Neuronal stem cell (in vitro differentiated cells): ENCODE measurements around the gene RSPRY1. TPM values are rescaled to one million over a fixed set of nuclear protein-coding genes. Genes with fewer than 3 reads are reported as not detected.

Experiments
- DNase-seq: peaks from one replicate; pipeline ENCODE4 v3.0.0-alpha.2; 2013; ENCODE audit warnings: low spot score
- H2AFZ ChIP-seq: one replicate; pipeline ENCODE4 v1.6.1; 2013; ENCODE audit warnings: mild to moderate bottlenecking, low read length, inconsistent platforms
- H2AK5ac ChIP-seq: 2 replicates; pipeline ENCODE4 v1.6.1; 2013; ENCODE audit warnings: low read depth, mild to moderate bottlenecking, inconsistent platforms, low read length, moderate library complexity, mixed read lengths
- H2BK120ac ChIP-seq: 2 replicates; pipeline ENCODE4 v1.6.1; 2013; ENCODE audit warnings: low read depth, mild to moderate bottlenecking, inconsistent platforms, low read length, moderate library complexity, mixed read lengths
- H2BK12ac ChIP-seq: one replicate; pipeline ENCODE4 v1.6.1; 2013; ENCODE audit warnings: low read length, inconsistent platforms
- H2BK15ac ChIP-seq: 2 replicates; pipeline ENCODE4 v1.6.1; 2013; ENCODE audit warnings: mild to moderate bottlenecking, low read length, inconsistent platforms, mixed read lengths
- H2BK5ac ChIP-seq: one replicate; pipeline ENCODE4 v1.6.1; 2013; ENCODE audit warnings: inconsistent platforms, mild to moderate bottlenecking, low read length, moderate library complexity
- H3K14ac ChIP-seq: one replicate; pipeline ENCODE4 v1.6.1; 2013; ENCODE audit warnings: low read length, inconsistent platforms
- H3K18ac ChIP-seq: 2 replicates; pipeline ENCODE4 v1.6.1; 2013; ENCODE audit warnings: low read length, inconsistent platforms
- H3K23ac ChIP-seq: 2 replicates; pipeline ENCODE4 v1.6.1; 2013; ENCODE audit warnings: low read depth, mild to moderate bottlenecking, mixed read lengths, low read length, inconsistent platforms; ENCODE audit not compliant: poor library complexity
- H3K27ac ChIP-seq: replicated peaks from 3 replicates; pipeline ENCODE4 v1.5.1; 2013; ENCODE audit warnings: low read length, inconsistent platforms
- H3K27me3 ChIP-seq, 3 experiments: 2 replicates each; pipeline ENCODE4 v1.6.1; 2013; ENCODE audit warnings: low read length in 3 of 3, mild to moderate bottlenecking in 2 of 3, inconsistent platforms in 1 of 3, low read depth in 1 of 3, mixed read lengths in 1 of 3, moderate library complexity in 1 of 3; ENCODE audit not compliant: control insufficient read depth in 3 of 3, insufficient read depth in 3 of 3
- H3K36me3 ChIP-seq, 2 donors: replicated peaks in 1 of 2; 2 replicates each; pipeline ENCODE4 v1.6.1; 2013; ENCODE audit warnings: low read length in 2 of 2; ENCODE audit not compliant: control insufficient read depth in 2 of 2, insufficient read depth in 2 of 2
- H3K4ac ChIP-seq: 2 replicates; pipeline ENCODE4 v1.6.1; 2013; ENCODE audit warnings: inconsistent platforms, mild to moderate bottlenecking, low read length, moderate library complexity
- H3K4me1 ChIP-seq, 2 donors: 1 replicate in 1 of 2; 2 replicates in 1 of 2; pipeline ENCODE4 v1.6.1; 2013; ENCODE audit warnings: low read length in 2 of 2, low read depth in 1 of 2; ENCODE audit not compliant: control insufficient read depth in 2 of 2, insufficient read depth in 1 of 2
- H3K4me2 ChIP-seq: one replicate; pipeline ENCODE4 v1.6.1; 2013; ENCODE audit warnings: mild to moderate bottlenecking, low read length, inconsistent platforms; ENCODE audit not compliant: insufficient read depth, poor library complexity, severe bottlenecking
- H3K4me3 ChIP-seq, 2 donors: 2 replicates each; pipeline ENCODE4 v1.5.1; 2013; ENCODE audit warnings: low read length in 2 of 2, mild to moderate bottlenecking in 2 of 2, inconsistent platforms in 1 of 2, moderate library complexity in 1 of 2
- H3K79me1 ChIP-seq: one replicate; pipeline ENCODE4 v1.6.1; 2013; ENCODE audit warnings: low read depth, mild to moderate bottlenecking, inconsistent platforms, low read length, moderate library complexity
- H3K9ac ChIP-seq: one replicate; pipeline ENCODE4 v1.6.1; 2013; ENCODE audit warnings: mild to moderate bottlenecking, low read depth, low read length, inconsistent platforms; ENCODE audit not compliant: poor library complexity
- H3K9me3 ChIP-seq, 2 donors: replicated peaks in 1 of 2; 2 replicates each; pipeline versions ENCODE3 to v1.6.1; 2013; ENCODE audit warnings: low read length in 2 of 2, mild to moderate bottlenecking in 2 of 2, inconsistent platforms in 1 of 2, low read depth in 1 of 2, mixed read lengths in 1 of 2, moderate library complexity in 1 of 2; ENCODE audit not compliant: control insufficient read depth in 2 of 2, insufficient read depth in 1 of 2
- H4K8ac ChIP-seq: one replicate; pipeline ENCODE4 v1.6.1; 2013; ENCODE audit warnings: low read depth, mild to moderate bottlenecking, inconsistent platforms, low read length, moderate library complexity
- H4K91ac ChIP-seq: one replicate; pipeline ENCODE4 v1.6.1; 2013; ENCODE audit warnings: low read length, low read depth, mild to moderate bottlenecking, inconsistent platforms; ENCODE audit not compliant: poor library complexity
- WGBS, 2 donors: extraction: QIAGEN DNeasy Blood & Tissue Kit; methylation state at CpG; one replicate each; pipeline ENCODE4 v1.1.7; 2013; ENCODE audit warnings: missing lambda C conversion rate in 2 of 2, mixed read lengths in 1 of 2; ENCODE audit not compliant: insufficient read length in 2 of 2, insufficient replicate concordance in 1 of 2; ENCODE audit errors: extremely low coverage in 2 of 2; 5-methylcytosine and 5-hydroxymethylcytosine counted together
- polyA plus RNA-seq, 2 experiments: library from polyadenylated mRNA; stranded (reverse); fragments of 200-250 nt; gene quantifications; one replicate each; pipeline ENCODE4 v1.2.3, GENCODE V29; 2013

The RSPRY1 gene
- 50.6 TPM for polyA plus RNA-seq (2013, experiment 1 of 2)
- 55.6 TPM for polyA plus RNA-seq (2013, experiment 2 of 2)

DNA sequence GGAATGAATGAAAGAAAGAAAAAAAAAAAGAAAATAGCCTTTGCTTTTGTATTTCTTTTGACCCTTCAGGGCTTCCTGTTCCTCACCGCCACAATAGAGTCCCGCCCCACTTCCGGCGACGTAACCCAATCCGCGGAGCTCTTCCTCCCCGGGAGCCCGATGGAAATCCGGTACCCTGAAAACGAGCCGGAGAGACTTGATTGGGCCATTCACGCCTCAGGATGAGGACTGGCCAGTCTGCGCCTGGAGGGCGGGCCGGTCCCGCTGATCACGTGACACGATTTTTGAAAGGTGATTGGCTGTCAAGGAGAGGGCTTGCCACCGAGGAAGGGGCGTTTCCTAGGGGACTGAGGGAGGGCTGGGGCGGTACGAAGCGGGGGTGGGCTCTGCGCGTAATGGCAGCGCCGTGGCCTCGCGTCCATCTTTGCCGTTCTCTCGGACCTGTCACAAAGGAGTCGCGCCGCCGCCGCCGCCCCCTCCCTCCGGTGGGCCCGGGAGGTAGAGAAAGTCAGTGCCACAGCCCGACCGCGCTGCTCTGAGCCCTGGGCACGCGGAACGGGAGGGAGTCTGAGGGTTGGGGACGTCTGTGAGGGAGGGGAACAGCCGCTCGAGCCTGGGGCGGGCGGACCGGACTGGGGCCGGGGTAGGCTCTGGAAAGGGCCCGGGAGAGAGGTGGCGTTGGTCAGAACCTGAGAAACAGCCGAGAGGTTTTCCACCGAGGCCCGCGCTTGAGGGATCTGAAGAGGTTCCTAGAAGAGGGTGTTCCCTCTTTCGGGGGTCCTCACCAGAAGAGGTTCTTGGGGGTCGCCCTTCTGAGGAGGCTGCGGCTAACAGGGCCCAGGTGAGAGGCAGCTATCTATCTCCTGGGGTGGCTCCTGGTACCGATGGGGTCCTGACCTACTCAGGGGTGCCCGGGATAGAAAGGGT is at the start of gene RSPRY1, which contains the start of gene PSME3IP1:
RSPRY1 (plus strand) TSS at position 385 of the 927 bp plus-strand sequence. CDS start 18,330 bp downstream, outside the sequence.
PSME3IP1 (minus strand) TSS at position 95 of the 927 bp plus-strand sequence. CDS start 12,185 bp downstream, outside the sequence.
- peak within 1 kb of the TSS; percentile 78 to 100 for H3K4me3 ChIP-seq
- no CpG with 5 or more reads among the region's 64 CpGs for WGBS, 2 donors

DNA sequence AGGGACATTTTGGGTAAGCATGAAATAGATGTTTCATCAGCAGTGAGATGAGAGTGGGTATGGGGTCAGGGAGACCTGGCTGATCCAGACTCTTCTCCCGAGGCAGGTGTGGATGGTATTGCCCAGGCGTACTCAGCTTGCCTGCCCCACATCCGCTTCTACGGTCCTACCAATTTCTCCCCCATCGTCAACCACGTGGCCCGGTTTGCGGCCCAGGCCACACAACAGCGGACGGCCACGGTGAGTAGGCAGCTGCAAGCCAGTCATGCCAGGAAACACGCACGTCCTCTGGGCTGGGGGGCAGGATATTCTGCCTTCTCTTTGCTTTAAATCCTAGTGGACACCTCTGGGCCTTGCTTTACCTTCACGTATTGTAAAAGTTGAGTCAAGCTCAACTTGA is 49.1 kb upstream of the RSPRY1 start:
- Histone ChIP-seq H2BK5ac (no peak overlapping the region), H3K79me1 (no peaks in the 10 kb centered on the region), H3K18ac (peak overlapping the region; percentile 70), H2BK12ac (no peak overlapping the region), H4K91ac (no peak overlapping the region), H3K14ac (no peak overlapping the region), H2AK5ac (peak overlapping the region; percentile 19), H3K4me2 (no peak overlapping the region), H3K9me3 (no peaks in the 10 kb centered on the region), H3K23ac (no peak overlapping the region), H3K27me3 (no peaks in the 10 kb centered on the region), H3K4me1 (peaks cover 14 to 17% of the 10 kb centered on the region in 2 donors), H3K36me3 (peaks cover 5 to 39% of the 10 kb centered on the region in 2 donors), H3K4ac (peak overlapping the region; percentile 84), H3K9ac (no peak overlapping the region), H3K4me3 (no peak overlapping the region), H3K27ac (no peak overlapping the region), H4K8ac (no peak overlapping the region), H2BK120ac (peak overlapping the region; percentile 91), H2AFZ (no peak overlapping the region), H2BK15ac (no peak overlapping the region)
- no CpG with 5 or more reads among the region's 14 CpGs for WGBS, 2 donors
- no peak for DNase-seq

More for the DNA sequence above, at the start of gene RSPRY1, which contains the start of gene PSME3IP1:
- Histone ChIP-seq H4K91ac (peak within 1 kb of the TSS; percentile 58), H3K9me3 (no peaks in the 10 kb centered on the region), H2AK5ac (peak within 1 kb of the TSS; percentile 95), H3K79me1 (peaks cover 10% of the 10 kb centered on the region), H3K4me1 (peaks cover 2 to 16% of the 10 kb centered on the region in 2 donors), H2AFZ (peak within 1 kb of the TSS; percentile 97), H2BK12ac (no peak within 1 kb of the TSS), H3K27me3 (no peaks in the 10 kb centered on the region), H4K8ac (peak within 1 kb of the TSS; percentile 29), H3K4ac (peak within 1 kb of the TSS; percentile 76), H3K36me3 (peaks cover 0 to 17% of the 10 kb centered on the region in 2 donors), H3K14ac (peak within 1 kb of the TSS; percentile 47), H2BK120ac (no peak within 1 kb of the TSS), H3K27ac (peak within 1 kb of the TSS; percentile 67), H2BK15ac (peak within 1 kb of the TSS; percentile 68), H3K18ac (peak within 1 kb of the TSS; percentile 96), H2BK5ac (peak within 1 kb of the TSS; percentile 97), H3K9ac (peak within 1 kb of the TSS; percentile 98), H3K23ac (peak within 1 kb of the TSS; percentile 94), H3K4me2 (peak within 1 kb of the TSS; percentile 71)
- peak; percentile 100 for DNase-seq

GRCh38 chr16:57137566-57138273 is 48.4 kb upstream of the RSPRY1 start:
- Histone ChIP-seq H3K4ac (no peak overlapping the region), H3K9me3 (no peaks in the 10 kb centered on the region), H3K14ac (peak overlapping the region; percentile 21), H3K27ac (no peak overlapping the region), H2BK12ac (peak overlapping the region; percentile 10), H2BK15ac (peak overlapping the region; percentile 30), H4K91ac (peak overlapping the region; percentile 12), H3K9ac (peak overlapping the region; percentile 44), H3K4me3 (peak overlapping the region in 1 of 2 donors; percentile 21), H3K23ac (no peak overlapping the region), H2BK5ac (peak overlapping the region; percentile 20), H3K18ac (peak overlapping the region; percentile 17), H3K4me1 (peaks cover 7 to 12% of the 10 kb centered on the region in 2 donors), H4K8ac (peak overlapping the region; percentile 23), H3K79me1 (no peaks in the 10 kb centered on the region), H2AFZ (no peak overlapping the region), H2BK120ac (no peak overlapping the region), H2AK5ac (peak overlapping the region; percentile 19), H3K36me3 (peaks cover 5 to 39% of the 10 kb centered on the region in 2 donors), H3K27me3 (no peaks in the 10 kb centered on the region), H3K4me2 (no peak overlapping the region)
- DNase-seq = no peak
- no CpG with 5 or more reads among the region's 10 CpGs for WGBS, 2 donors
